HG03558 (cell line): ENCODE data around the gene TDRD7.

Experiments
- ATAC-seq: cut with Tn5 transposase; IDR thresholded peaks from one replicate; pipeline ENCODE4 v1.9.1; 2021; ENCODE audit warnings: moderate number of reproducible peaks; ENCODE audit not compliant: unreplicated experiment; ENCODE audit errors: extremely low read depth

Gene TDRD7

DNA sequence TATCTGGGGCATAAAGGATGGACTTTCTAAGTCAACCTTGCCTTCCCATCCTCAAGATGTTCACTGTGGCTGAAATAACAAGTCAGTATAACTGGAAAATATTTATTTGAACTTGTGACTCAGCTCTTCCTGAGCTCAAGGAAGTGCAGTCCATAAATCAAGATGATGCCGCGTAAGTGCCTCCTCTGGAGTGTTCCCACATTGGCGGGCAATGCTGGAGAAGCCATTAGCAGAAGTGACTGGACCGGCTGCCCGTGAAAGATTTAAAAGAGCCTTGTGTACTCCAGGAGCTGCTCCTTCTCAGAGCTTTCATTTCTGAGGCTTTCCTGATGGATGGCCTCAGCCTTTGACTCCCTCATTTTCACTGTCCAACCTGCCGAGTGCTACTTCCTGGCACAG is 107.0 kb downstream of the TDRD7 start:
- ATAC-seq = no peak

DNA sequence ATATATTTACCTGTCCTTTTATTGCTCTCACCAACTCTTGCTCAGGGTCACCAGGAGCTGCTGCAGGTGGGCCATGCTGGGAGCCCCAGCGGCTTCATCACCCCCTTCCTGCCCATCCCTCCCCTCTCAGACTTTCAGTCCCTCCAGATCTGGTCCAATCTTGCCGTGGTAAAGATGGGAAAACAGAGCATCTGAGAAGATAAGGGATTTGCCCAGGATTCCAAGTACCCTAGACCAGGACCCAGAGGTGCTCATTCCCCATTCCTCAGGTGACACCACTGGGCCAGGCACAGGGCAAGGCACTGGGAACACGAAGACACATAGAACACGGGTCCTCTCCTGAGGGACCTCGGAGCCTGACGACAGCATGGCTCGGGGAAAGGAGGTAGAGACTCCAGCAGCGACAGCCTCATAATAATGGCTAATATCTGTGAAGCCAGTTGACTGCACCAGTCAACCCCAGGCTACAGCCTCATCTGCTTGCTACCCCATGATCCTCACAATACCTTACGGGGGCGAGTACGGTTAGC is 107.6 kb downstream of the TDRD7 start:
- no peak for ATAC-seq

DNA sequence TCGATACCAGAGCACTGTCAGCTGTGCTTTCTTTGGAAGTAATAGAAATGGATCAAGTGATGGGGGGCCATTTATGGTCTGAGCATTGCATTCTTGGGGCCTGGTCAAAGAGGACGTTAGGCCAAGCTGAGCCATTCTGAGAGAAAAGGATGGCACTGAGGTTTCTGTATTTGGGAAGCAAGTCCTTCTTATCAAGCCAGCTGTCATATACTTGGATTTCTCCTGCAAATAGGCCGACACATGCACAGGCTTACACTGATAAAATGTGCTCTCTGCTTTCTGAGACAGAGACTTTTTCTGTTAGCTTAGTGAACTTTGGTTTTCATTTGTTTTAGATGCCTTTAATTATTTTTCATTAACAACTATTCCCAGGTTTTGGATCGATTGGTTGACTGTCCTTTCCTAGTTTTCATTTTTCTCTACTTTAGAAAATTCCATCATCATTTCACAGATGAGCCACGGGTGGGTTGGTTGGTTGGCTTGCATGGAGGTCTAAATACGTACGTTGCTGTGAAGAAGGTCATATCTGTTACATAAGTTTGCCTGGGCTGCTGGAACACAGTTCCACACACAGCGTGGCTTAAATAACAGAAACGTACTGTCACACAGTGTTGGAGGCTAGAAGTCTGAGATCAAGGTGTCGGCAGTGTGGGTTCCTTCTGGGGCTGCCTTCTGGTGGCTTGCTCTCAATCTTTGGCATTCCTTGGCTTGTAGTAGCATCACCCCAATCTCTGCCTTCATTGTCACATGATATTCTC is 109.9 kb downstream of the TDRD7 start:
- no peak for ATAC-seq

DNA sequence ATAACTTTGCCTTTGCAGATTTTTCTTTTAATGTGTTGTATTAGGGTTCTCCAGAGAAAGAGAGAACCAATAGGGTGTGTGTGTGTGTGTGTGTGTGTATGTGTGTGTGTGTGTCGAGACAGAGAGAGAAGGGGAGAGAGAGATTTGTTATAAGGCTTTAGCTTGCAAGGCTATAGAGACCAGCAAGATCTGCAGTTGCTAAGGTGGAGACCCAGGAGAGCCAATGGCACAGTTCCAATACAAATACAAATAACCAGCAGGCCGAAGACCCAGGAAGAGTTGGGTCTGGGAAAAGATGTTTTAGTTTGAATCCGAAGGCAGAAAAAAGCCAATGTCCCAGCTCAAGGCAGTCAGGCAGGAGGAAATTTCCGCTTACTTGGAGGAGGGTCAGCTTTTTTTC is 112.5 kb downstream of the TDRD7 start:
- no peak for ATAC-seq

DNA sequence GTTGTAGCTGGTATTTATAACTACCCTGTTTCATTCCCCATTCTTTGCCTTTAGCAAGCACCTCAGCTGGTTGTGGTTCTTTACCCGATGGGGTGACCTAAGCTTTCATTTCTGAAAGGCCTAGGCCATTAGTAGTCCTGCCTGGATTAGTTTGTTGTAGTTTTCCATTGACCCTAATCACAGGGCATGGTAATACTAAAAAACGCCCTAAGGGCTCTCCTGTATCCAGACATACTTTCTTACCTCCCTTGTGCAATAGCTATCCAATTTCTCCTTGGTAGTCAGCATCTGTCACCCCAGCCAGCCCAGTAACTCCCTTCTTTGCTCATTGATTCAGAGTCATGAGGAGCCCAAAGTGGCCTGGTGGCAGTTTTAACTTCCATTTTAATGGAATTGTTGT is 113.6 kb downstream of the TDRD7 start:
- ATAC-seq = no peak

DNA sequence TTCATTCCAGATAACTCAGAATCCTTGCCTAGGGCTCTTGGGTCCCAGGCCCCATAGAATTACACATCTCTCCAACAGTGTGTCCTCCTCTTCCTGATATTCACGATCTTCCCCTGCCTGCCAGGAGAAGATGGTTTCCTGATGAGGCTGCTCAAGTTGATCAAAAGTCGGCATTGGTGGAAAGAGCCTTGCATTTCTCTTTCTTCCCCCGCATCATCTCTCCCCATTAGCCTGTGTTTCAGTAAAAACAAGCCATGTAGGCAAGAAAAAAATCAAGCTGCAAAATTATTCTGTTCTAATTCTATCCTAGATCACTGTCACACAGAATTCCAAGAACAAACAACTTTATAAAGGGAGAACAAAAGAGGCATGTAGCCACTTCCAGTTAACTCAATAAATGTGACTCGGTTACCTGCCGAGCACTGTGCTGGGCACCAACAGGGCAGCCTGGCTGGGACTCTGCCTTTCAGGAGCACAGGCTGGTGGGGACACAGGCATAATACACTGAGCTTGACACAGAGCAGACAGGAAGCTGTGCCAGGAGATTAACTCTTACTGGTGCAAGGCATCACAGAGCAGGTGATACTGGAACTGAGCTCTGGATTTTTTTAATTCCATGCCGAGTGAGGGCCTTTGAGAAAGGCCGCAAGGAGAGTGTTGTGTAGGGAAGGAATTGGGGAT is 115.1 kb downstream of the TDRD7 start:
- ATAC-seq = no peak

DNA sequence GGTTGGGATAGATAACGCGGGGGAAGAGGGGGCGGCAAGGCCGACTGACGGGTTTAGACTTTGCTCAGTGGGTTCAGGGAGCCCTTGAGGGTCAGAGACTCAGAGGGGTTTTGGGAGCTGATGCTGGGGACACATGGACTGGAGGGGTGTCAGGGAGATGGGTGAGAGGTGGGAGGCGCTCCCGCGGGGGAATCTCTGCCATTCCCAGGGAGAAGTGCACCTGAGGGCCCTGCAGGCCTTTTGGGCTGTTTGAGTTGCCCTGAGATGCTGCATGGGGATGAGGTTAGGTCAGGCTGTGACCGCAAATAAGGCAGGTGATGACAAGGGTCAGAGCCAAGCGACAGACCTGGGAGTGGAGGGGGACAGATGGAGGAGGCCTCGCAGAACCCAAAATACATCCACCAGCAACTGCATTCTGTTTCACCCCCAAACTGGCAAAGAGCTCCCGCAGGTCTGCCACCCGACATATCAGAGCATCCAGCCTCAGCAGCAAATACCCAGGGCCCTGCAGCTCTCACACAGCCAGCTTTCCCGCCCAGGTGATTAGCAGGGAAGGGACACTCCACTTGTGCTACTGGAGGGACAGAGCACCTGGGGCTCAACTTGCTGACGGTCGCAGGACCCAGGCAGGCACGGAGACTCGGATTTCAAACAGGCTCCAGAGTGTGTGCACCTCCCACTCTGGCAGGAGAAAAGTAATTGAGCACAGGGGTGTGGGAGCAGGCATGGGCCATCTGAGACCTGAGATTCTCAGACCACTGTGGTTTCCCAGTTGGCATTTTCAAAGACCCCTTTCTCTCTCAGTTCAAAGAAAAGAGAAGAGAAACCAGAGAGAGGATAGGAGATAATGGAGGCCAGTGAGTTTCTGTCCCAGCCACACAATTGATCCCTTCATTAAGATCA is 116.0 kb downstream of the TDRD7 start:
- no peak for ATAC-seq

DNA sequence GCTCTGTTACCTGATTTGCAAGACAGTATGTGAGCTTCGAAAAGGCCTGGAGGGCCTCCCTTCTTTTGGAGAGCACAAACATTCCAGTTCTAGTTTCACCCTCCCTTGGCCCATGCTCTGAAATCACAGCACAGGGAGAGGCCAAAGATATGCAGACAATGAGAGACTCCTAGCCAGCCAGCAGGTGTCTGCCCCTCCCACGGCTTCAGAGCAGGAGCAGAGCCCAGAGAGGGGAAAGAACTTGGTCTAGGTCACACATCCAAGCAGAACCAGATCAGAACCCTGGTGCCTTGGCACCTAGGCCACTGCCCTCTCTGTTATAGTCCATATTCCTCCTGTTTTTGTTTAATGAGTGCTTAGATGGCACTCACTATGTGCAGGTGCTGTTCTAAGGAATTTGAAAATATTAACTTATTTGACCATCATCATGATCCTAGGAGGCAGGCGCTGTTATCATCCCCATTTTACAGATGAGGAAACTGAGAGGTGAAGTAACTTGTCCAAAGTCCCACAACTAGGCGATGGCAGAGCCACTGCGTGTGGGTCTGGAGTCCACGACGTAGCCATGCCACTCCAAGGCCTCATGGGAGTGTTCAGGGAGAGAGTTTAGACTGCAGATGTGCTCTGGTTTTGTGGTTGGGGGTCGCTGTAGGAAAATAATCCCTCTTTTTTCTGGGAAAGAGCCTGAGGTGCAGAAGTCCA is 116.8 kb downstream of the TDRD7 start:
- ATAC-seq = no peak

DNA sequence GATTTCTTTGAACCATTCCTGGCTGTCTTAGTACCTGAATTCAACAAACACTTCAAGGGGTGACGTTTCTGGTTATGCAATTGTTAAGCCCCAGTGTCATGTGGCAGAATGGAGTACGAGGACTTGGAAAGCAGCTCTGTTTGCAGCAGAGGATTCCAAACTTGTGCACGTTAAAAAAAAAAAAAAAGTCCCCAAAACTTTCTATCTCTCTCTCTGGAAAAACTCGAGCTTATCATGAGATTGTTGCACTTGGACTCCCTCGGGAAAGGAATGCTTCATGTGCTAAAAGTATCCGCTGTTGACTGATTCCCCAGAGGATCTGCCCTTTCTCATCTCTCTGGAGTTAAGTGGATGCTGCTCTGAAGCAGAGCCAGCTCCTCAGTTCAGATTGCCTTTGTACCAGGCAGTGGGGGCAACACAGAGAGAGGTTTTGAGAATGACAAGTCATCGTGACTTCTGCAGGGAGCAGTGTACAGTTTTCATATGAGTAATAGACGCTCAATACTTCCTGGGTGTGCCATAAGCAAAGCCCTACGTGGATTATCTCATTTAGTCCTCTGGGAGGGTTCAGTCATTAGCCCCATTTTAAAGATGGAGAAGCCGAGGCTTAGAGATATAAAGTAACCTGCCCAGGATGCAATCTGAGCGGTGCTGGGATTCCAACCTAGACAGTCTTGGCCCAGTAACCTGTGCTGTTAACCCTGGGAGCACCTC is 117.6 kb downstream of the TDRD7 start:
- ATAC-seq = peak; percentile 78

DNA sequence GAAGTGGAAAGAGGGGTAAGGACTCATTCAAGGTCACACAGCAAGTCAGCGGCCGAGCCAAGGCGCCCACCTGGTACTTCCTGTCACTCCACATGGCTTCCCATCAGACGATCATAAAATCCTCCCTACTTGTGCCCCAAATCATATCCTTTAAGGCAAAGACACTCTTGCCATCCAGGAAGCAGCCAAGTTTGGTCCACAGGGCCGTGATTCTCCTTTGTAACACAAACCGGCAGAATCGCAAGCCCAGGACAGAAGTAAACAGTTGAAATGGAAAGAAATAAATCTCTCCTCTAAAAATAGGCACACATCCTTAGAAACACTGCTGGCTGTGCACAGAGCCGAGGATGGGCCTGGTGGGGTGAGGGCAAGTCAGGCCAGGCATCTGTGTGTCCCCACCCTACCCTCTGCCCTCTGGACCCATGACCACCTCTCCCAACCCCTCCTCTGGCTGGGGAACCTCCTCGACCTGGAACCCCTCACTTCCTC is 120.0 kb downstream of the TDRD7 start:
- no peak for ATAC-seq

DNA sequence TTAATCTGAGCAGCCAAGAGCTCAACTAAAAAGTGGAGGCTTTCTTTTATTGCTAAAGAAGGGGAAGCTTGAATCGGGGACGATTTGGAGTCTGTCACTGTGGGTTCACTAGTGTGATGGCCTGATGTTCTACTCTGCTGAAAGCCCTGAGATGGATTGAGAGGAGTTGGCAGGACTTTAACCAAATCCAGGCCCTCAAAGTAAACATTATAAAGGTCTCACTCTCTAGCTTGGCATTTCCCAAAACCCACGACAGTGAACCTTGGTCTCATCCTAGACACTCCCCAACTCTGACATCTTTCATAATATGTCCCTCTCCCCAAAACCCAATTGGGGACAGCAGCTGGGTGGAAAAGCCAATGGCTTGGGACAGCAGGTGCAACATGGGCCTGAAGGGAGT is 122.3 kb downstream of the TDRD7 start:
- no peak for ATAC-seq

DNA sequence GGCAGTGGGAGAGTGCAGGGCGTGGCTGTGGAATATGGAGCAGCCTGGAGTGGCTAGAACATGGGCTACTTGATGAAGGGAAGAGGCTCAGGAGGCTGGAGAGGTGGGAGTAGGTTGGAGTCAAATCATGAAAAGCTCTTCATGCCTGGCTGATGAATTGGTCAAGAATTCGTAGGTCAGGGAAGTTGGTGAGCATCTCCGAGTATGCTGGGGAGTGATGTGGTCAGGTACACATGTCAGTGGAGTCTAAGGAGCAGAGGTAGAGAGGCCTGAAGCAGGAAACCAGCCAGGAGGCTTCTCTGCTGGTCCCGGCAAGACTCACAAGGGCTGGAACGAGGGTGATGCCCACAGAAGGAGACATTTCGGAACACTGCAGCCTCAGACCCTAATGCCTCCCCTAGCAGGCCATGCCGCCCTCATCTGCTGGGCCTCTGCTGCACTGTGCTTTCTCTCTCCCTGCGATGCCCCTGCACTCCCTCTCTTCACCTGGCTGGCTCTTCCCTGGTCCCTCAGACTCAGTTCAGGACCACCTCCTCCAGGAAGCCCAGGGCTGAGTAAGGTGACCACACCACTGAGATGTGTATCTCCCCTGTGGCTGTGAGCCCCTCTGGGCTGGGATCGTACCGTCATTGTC is 123.2 kb downstream of the TDRD7 start:
- ATAC-seq = no peak

DNA sequence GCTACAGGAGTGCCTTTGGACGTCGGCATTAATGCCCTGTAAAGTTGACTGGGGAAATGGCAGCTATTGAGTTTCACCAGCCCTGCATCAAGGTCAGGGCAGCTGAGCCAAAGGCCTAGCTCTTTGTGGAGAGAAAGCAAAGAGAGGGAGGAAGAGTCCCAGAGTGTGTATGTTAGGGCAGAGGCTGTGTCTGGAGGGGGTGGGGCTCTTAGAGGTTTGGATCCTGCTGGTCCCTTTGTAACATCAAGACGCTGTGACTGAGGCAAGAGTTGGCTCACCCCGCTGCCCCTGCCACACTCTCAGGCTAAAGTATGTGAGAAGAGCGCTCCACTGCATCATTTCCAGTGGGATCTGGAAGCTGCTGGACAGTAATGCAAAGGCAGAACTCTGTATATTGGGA is 123.9 kb downstream of the TDRD7 start:
- ATAC-seq = no peak

DNA sequence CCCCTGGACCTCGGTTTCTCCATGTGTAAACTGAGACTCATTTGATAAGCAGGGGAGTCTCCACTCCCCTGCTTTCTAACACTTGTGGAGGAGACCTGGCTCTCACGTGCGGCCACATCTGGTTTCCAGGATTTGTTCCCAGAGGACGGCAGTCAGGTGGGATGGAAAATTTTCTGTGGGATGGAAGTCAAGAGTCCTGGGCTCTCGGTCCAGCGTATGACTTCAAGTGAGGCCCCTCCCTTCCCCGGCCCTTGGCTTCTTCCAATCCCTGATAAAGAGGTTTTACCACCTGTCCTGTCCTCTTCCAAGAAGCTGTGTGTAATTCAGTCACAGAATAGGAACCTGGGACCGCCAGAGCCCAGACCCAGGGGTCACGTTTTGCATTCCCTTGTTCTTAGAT is 124.6 kb downstream of the TDRD7 start:
- ATAC-seq = no peak

DNA sequence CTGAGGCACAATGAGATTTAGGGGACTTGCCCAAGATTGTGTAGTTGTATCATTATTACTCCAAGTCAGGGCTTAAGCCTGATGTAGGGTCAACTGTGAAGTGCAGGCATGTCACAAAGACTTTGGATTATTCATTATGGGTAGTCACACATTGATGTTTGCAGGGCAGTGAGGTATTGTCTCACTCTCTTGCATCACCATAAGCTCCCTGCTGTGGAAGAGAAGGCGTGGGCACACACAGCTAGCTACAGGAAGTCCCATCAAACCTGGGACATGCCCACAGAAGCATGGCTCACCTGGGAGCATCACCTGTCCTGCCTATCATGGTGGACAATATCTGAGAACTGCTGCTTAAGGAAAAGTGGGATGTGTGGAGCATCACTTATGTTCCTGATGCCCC is 131.7 kb downstream of the TDRD7 start:
- no peak for ATAC-seq

DNA sequence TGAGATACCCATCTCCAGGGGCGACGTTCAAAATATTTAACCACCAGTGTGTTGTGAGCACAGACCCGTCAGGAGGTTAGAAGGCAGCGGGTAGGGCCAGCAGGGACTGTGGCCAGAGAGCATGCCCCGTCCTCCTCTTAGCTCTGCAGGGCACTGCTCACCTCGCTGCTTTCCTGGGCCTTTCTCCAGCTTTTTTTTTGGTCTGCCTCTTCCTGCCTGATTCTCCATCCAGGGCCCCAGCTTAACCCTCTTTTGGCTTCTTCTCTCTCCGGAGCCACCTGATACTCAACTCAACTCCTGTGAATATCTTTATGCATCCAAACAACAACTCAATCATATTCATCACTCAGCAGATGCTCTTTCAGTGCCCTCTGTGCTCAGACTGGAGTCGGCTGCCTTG is 133.6 kb downstream of the TDRD7 start:
- ATAC-seq = no peak
